K562 (cell line): ENCODE data around the gene RHAG. TPM values are rescaled to one million over a fixed set of nuclear protein-coding genes. Genes with fewer than 3 reads are reported as not detected.
"Not testable (repeated sequence)": the region's sequence is repeated elsewhere in the genome, so short reads cannot be mapped to it uniquely, and the experiment has no call there.

ENCODE experiments used
- ATAC-seq: fragments of 200-7000 bp; cut with Tn5 transposase; 3 replicates; pipeline ENCODE4 v1.9.1; 2020; ENCODE audit warnings: moderate library complexity
- BruUV-seq: library from RNA; stranded (reverse); fragments of 400-500 nt; replicated peaks from 2 replicates; lab custom pipeline; 2021; lab: Mats Ljungman, UMichigan
- CTCF ChIA-PET: fragments of 300-600 bp; formaldehyde crosslinking; extraction: SDS; loops from one replicate; lab custom pipeline; 2021; ENCODE audit warnings: low intra/inter-chr PET ratio; lab: Yijun Ruan, JAX
- POLR2A ChIA-PET: fragments of 300-600, 350-650 bp; sonication (Branson Sonifier 250); formaldehyde crosslinking; extraction: SDS; loops from one replicate; lab custom pipeline; 2021; ENCODE audit warnings: antibody characterized with exemption, inconsistent platforms; lab: Yijun Ruan, JAX
- DNase-seq, 4 experiments: peaks; one replicate each; pipeline versions ENCODE4 v3.0.0 to v3.0.0-alpha.2; 2011 to 2018; ENCODE audit warnings: low spot score in 3 of 4, mixed read lengths in 3 of 4; ENCODE audit errors: extremely low read depth in 1 of 4
- FAIRE-seq: peaks from 2 replicates; lab custom pipeline; 2011; peaks lifted over from hg19 to GRCh38; lab: Jason Lieb, UNC
- H2AFZ ChIP-seq: 2 replicates; pipeline ENCODE4 v1.6.0; 2011; ENCODE audit warnings: low read depth, low read length, control low read depth, inconsistent platforms
- H3K27ac ChIP-seq: fragments of 200-600 bp; 3 replicates; pipeline ENCODE4 v1.8.0; 2011; ENCODE audit warnings: low read depth, mild to moderate bottlenecking, control low read depth, inconsistent platforms, low read length, moderate library complexity, mixed read lengths; ENCODE audit errors: extremely low read depth
- H3K27me3 ChIP-seq, 2 experiments: fragments of 300-600 bp in 1 of 2; 2 replicates in 1 of 2; 3 replicates in 1 of 2; pipeline versions ENCODE4 v1.6.0 to v1.8.0; 2011; ENCODE audit warnings: inconsistent platforms in 2 of 2, low read length in 2 of 2, mild to moderate bottlenecking in 1 of 2, mixed read lengths in 1 of 2, moderate library complexity in 1 of 2; ENCODE audit not compliant: control insufficient read depth in 2 of 2, insufficient read depth in 2 of 2
- H3K36me3 ChIP-seq: fragments of 300-600 bp; 3 replicates; pipeline ENCODE4 v1.8.0; 2011; ENCODE audit warnings: mild to moderate bottlenecking, low read length, inconsistent platforms; ENCODE audit not compliant: control insufficient read depth, insufficient read depth
- H3K4me1 ChIP-seq, 2 experiments: fragments of 200-600 bp in 1 of 2; replicated peaks in 1 of 2; 2 replicates in 1 of 2; 3 replicates in 1 of 2; pipeline versions ENCODE4 v1.5.1 to v1.8.0; 2011; ENCODE audit warnings: inconsistent platforms in 2 of 2, low read length in 2 of 2, mild to moderate bottlenecking in 1 of 2, mixed read lengths in 1 of 2, moderate library complexity in 1 of 2; ENCODE audit not compliant: control insufficient read depth in 2 of 2, insufficient read depth in 2 of 2
- H3K4me2 ChIP-seq: 2 replicates; pipeline ENCODE4 v1.6.1; 2011; ENCODE audit warnings: low read length, control low read depth, inconsistent platforms, mixed read lengths; ENCODE audit not compliant: insufficient read depth
- H3K4me3 ChIP-seq: fragments of 200-600 bp; sonication (generic), shearing (Covaris generic); 2 replicates; pipeline ENCODE4 v1.5.1; 2016; ENCODE audit warnings: control low read depth, inconsistent platforms
- H3K79me2 ChIP-seq: fragments of 200-600 bp; 3 replicates; pipeline ENCODE4 v1.8.0; 2011; ENCODE audit warnings: low read length, inconsistent platforms; ENCODE audit not compliant: control insufficient read depth, insufficient read depth
- H3K9ac ChIP-seq, 2 experiments: 2 replicates each; pipeline versions ENCODE4 v1.6.0 to v1.6.1; 2011; ENCODE audit warnings: low read depth in 2 of 2, low read length in 2 of 2, control low read depth in 1 of 2, inconsistent platforms in 1 of 2, mild to moderate bottlenecking in 1 of 2, mixed read lengths in 1 of 2; ENCODE audit not compliant: insufficient read depth in 1 of 2
- H3K9me1 ChIP-seq: one replicate; pipeline ENCODE4 v1.6.0; 2011; ENCODE audit warnings: inconsistent platforms, mild to moderate bottlenecking, low read length, moderate library complexity; ENCODE audit not compliant: control insufficient read depth, insufficient read depth
- H3K9me3 ChIP-seq: replicated peaks from 2 replicates; pipeline ENCODE4 v1.5.1; 2011; ENCODE audit warnings: low read depth, low read length, inconsistent platforms; ENCODE audit not compliant: control insufficient read depth, insufficient read depth
- H4K20me1 ChIP-seq: replicated peaks from 2 replicates; pipeline ENCODE4 v1.6.1; 2011; ENCODE audit warnings: low read length, inconsistent platforms, mixed read lengths; ENCODE audit not compliant: control insufficient read depth, insufficient read depth
- BCOR ChIP-seq: fragments of 450-650 bp; IDR thresholded peaks from 2 replicates; pipeline ENCODE4 v1.6.1; 2016
- E2F8 ChIP-seq: fragments of 450-650 bp; IDR thresholded peaks from 2 replicates; pipeline ENCODE4 v1.7.1; 2018; ENCODE audit warnings: mild to moderate bottlenecking, low read depth; ENCODE audit not compliant: partially characterized antibody
- KDM1A ChIP-seq, 2 experiments: fragments of 450-650 bp; IDR thresholded peaks; 2 replicates each; pipeline ENCODE4 v1.6.1; 2016; ENCODE audit warnings: mild to moderate bottlenecking in 2 of 2
- NFIC ChIP-seq: fragments of 450-650 bp; IDR thresholded peaks from 2 replicates; pipeline ENCODE4 v1.6.1; 2017; ENCODE audit warnings: mild to moderate bottlenecking, inconsistent platforms
- POLR2A ChIP-seq: fragments of 450-650 bp; conservative IDR thresholded peaks from 2 replicates; pipeline ENCODE4 v1.6.1; 2016
- POLR2B ChIP-seq: fragments of 450-650 bp; IDR thresholded peaks from 2 replicates; pipeline ENCODE4 v1.6.1; 2018; ENCODE audit warnings: low read depth; ENCODE audit not compliant: partially characterized antibody
- SMARCA5 ChIP-seq: fragments of 450-650 bp; IDR thresholded peaks from 2 replicates; pipeline ENCODE4 v1.6.1; 2016
- SUPT5H ChIP-seq: fragments of 450-650 bp; IDR thresholded peaks from 2 replicates; pipeline ENCODE4 v1.6.1; 2016
- WGBS: fragments of 100-300 bp; shearing (Covaris generic); methylation state at CpG from one replicate; pipeline ENCODE4 v1.1.6; 2016; ENCODE audit warnings: low coverage, mixed read lengths; ENCODE audit not compliant: insufficient coverage; ENCODE audit errors: missing lambda C conversion rate; 5-methylcytosine and 5-hydroxymethylcytosine counted together
- in situ Hi-C: fragments of 300-500 bp; cut with MboI; formaldehyde crosslinking; loops from 4 replicates; pipeline ENCODE4 v1.15.0; 2018; ENCODE audit warnings: inconsistent platforms, mixed read lengths
- intact Hi-C: fragments of 100-400 bp; cut with micrococcal nuclease; formaldehyde crosslinking; loops from 2 replicates; pipeline ENCODE4 v1.14.2; 2022
- polyA plus RNA-seq, 8 experiments: library from polyadenylated mRNA; depleted of rRNA in 4 of 8; stranded (reverse) in 5 of 8; unstranded in 3 of 8; fragments of >200 nt; fragmentation: Nextera tagmentation in 2 of 8; fragmentation: Illumina TruSeq in 1 of 8; extraction: Ambion mirVana in 2 of 8; extraction: Trizol in 1 of 8; gene quantifications; 2 replicates each; pipeline versions ENCODE4 v1.2.1 to v1.2.3, GENCODE V29; 2011 to 2014; ENCODE audit warnings: inconsistent platforms in 1 of 8, missing spikeins in 1 of 8
- total RNA-seq, 7 experiments: library from RNA; depleted of rRNA in 6 of 7; stranded (reverse); fragments of >200 nt in 6 of 7; fragmentation: Illumina TruSeq in 2 of 7; extraction: Trizol in 2 of 7; gene quantifications; 2 replicates each; pipeline versions ENCODE4 v1.2.1 to v1.2.3, GENCODE V29; 2011 to 2021; ENCODE audit warnings: low replicate concordance in 1 of 7

Gene RHAG
- total and polyA plus RNA-seq, 9 of the 15 experiments (the other 6 are each of a cell fraction or from before 2014, with no cell fraction given) = 290 to 1,202 (median 505) TPM

GRCh38 chr6:49604080-49604479 is 32.6 kb downstream of the RHAG start:
- H4K20me1 ChIP-seq, DNase-seq, H3K9me1 ChIP-seq, H3K79me2 ChIP-seq, intact Hi-C loops, H3K4me3 ChIP-seq, BruUV-seq, H3K27ac ChIP-seq, H3K9ac ChIP-seq, in situ Hi-C loops, FAIRE-seq, H3K9me3 ChIP-seq, H2AFZ ChIP-seq, ATAC-seq, H3K4me2 ChIP-seq, H3K4me1 ChIP-seq, POLR2A ChIA-PET, H3K27me3 ChIP-seq: not testable (repeated sequence)
- H3K36me3 ChIP-seq = peaks cover 43% of the 10 kb centered on the region
- CTCF ChIA-PET = interaction anchor here (6.0 kb wide), 1 partner anchor 72 kb away, joined by 68 read pairs; no protein-coding TSS in a partner anchor
- WGBS = 77% methylated on average over 3 of the region's 3 CpGs
- TF ChIP-seq SMARCA5 (0 out of 2 replicates have a peak, but pooled peaks have one; percentile 23), POLR2A (peak; percentile 63), BCOR (peak; percentile 68), E2F8 (peak; percentile 62), NFIC (peak; percentile 53; the same call in 1 of the 2 replicates), SUPT5H (peak; percentile 65), KDM1A (IDR thresholded peaks at IDR 0.05) (peak in 1 of 2 experiments; percentile 10; a peak in 1 of 4 replicates), POLR2B (peak; percentile 65)
